ENCODE measurements around the gene MGLL.

GRCh38 chr3:127802606-127803005, 19.7 kb downstream of the MGLL start:
- no peak for TF ChIP-seq REST (IDR thresholded peaks at IDR 0.05; ENCODE audit: low read depth)
- TF ChIP-seq CTCF (IDR thresholded peaks at IDR 0.05 in 2 of 3, conservative IDR thresholded peaks at IDR 0.05 in 1 of 3; ENCODE audit: borderline replicate concordance in 1 of 3, insufficient read depth in 1 of 3, low read depth in 2 of 3, low read length in 2 of 3) = no peak
- TF ChIP-seq RAD21 (IDR thresholded peaks at IDR 0.05; ENCODE audit: low read depth) = no peak
- no peak for TF ChIP-seq EZH2 (IDR thresholded peaks at IDR 0.05)
- no peak for TF ChIP-seq POLR2A (IDR thresholded peaks at IDR 0.05; ENCODE audit: borderline replicate concordance, extremely low read depth, insufficient read depth, insufficient read length)
